Measurements from ENCODE around the gene HNRNPD.

GRCh38 chr4:82402196-82402775, 28.5 kb upstream of the HNRNPD start:
- TF ChIP-seq CTCF (conservative IDR thresholded peaks at IDR 0.05) (no peak), EZH2 (IDR thresholded peaks at IDR 0.05; ENCODE audit: low read depth) (no peak)
